Activated CD4-positive, alpha-beta T cell treated with anti-CD3 and anti-CD28 coated beads, Interleukin-2, Interleukin-4, amounts not matched to agents 100 ng/mL and 50 ng/mL, durations not matched to agents 16 hours and 8 hours (primary cell): ENCODE results near the gene MBD6.
A peak's percentile ranks its signal among the peaks of the same experiment; 100 is the strongest.

Experiments
- DNase-seq: peaks from one replicate; pipeline ENCODE4 v3.0.0-alpha.2; 2020; ENCODE audit warnings: low spot score

The MBD6 gene, protein sequence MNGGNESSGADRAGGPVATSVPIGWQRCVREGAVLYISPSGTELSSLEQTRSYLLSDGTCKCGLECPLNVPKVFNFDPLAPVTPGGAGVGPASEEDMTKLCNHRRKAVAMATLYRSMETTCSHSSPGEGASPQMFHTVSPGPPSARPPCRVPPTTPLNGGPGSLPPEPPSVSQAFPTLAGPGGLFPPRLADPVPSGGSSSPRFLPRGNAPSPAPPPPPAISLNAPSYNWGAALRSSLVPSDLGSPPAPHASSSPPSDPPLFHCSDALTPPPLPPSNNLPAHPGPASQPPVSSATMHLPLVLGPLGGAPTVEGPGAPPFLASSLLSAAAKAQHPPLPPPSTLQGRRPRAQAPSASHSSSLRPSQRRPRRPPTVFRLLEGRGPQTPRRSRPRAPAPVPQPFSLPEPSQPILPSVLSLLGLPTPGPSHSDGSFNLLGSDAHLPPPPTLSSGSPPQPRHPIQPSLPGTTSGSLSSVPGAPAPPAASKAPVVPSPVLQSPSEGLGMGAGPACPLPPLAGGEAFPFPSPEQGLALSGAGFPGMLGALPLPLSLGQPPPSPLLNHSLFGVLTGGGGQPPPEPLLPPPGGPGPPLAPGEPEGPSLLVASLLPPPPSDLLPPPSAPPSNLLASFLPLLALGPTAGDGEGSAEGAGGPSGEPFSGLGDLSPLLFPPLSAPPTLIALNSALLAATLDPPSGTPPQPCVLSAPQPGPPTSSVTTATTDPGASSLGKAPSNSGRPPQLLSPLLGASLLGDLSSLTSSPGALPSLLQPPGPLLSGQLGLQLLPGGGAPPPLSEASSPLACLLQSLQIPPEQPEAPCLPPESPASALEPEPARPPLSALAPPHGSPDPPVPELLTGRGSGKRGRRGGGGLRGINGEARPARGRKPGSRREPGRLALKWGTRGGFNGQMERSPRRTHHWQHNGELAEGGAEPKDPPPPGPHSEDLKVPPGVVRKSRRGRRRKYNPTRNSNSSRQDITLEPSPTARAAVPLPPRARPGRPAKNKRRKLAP

DNA sequence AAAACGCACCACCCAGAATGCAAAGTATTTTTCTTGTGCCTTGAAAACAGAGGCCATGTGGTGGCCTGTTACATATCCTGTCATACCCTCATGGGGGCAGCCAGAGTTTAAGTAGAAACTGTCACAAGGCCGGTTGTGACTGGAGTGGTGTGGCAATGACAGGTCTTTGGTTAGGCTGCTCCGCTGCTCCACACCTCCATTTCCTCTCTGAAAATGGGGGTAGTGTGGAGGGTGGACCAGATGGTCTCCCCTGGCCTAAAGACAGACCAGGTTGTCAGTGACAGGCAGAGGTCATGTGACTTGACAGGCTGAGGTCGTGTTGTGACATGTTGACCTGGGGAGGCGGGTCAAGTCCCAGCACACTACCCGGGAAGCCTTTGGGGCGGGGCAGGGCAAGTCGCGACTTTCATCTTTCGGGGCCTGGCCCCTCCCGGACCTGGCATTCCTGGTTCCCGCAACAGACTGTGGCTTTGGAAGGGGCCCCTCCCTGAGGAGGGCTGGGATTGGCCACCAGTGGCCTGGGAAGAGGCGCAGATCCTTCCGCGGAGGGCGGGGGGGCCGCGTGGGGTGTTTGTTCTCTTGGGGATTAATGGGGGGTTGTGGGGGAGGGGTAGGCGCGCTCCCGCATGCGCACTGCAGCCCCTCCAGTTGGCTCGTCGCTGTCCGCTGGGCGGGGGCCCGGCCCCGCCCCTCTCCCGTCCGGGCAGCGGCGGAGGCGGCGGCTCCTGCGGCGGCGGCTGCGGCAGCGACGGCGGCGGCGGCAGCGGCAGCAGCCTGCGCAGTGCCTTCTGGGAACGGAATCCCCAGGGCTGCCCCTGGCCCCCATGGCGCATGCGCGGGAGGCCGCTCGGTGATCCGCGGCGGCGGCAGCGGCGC, at the start of gene MBD6:
MBD6 (plus strand) TSS at position 814 of the 876 bp plus-strand sequence. CDS start 1,480 bp downstream, outside the sequence.
- DNase-seq, result peak; percentile 87

DNA sequence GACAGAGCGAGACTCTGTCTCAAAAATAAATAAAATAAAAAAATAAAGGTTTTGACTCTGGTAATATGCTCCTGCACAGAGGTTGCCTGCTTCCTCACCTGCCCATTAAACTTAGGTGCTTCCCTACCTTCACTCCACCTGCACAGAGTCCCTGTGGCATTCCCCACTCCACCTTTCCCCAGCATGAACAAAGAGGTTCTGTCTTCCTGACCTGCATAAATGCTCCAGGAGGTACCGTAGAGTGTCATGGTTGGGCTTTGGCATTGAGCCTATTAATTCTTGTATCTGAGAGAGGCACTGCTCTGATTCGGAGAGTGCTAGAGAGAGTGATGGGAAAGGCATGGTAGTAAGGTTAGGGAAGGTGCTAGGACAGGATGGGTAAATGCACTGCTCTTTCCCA, 49.2 kb upstream of the MBD6 start:
- DNase-seq, result no peak

DNA sequence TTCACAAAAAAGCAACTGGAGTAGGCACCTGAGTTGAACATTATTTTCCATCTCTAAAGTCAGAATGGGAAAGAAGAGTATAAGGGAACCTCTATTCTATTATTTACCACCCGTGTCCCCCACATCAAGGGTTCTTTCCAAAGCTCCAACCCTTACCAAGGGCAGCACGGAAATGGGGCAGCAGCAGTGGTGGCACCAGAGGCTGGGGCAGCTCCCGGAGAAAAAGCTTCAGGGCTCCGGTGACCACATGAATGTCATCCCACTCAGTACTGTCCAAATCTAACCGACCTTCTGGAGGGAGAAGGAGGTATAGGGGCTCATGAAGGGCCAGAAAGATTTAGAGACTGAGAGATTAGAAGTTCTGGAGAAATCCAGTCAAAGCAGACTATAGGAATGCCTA, 48.7 kb upstream of the MBD6 start:
- no peak for DNase-seq

DNA sequence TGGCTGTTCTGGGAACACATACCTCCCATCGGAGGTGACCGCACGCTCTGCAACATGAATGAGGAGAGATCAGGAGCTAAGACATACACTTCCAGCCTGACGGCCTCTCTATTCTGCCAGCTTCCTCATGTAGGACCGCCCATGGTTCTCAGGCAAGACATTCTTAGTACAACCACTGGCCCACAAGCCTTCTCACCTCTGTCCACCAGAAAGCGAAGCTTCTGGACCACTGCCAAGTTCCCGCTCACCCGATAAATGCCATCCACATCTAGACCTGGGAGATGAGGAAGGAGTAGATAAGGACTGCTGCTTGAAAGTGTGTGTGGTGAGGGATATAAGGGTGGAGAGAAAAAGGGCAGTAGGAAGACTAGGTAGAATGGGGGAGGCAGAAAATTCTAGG, 48.2 kb upstream of the MBD6 start:
- DNase-seq, result no peak

DNA sequence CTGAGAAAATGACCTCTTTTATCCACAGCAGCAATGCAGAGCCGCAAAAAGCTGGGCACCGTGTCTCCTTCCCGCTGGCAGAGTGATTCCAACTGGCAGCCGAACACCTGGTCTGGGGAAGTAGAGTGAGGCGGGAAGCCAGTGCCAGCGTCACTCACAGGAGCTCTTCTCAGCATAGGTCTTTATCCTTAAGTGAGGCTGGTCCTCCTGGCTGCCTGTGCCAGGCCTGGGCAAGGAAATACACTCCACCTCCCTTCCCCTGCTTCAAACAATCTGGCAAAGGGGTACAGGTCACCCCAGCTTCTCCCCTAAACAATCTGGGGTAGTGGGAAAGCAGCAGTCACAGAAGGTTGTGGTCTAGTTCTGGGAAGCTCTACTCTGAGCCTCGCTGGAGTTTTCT, 47.8 kb upstream of the MBD6 start:
- no peak for DNase-seq

DNA sequence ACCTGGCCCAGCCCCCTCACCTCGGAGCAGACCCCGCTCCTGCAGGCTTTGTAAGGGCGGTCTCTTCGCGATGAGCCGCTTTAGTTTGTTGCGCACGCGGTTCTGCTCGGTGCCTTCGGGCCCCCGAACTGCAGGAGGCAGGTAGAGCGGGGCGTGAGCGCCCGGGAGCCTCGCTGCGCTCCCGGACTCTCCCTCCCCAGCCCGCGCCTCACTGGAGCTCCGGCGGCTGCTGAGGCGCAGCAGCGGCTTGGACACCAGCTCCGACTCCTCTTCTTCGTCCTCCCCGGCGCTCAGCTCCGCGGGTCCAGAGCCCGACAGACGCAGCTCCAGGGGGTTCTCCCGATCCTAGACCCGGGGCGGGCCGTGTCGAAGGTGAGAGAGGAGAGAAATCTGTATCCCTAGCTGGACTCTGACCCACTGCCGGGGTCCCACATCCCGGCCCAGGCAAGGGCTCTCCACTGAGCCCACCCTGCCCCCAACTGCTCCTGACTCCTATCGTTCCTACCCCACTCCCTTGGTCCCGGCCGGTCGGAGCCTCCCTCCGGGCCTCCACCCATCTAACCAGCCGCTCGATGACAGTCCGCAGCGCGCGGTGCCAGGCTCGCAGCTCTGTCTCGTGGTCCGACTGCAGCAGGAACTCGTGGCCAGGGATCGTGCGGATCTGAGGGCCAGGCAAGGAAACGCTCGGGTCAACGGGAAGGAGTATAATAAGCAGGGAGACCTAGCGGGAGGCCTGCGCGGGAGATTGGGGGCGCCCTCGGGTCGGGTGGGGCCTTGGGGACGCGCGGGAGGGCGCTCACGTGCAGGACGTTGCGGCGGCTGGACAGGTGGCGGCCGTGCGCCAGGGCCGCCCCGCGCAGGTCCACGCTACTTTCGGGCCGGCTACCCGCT, 47.1 kb upstream of the MBD6 start:
- no peak for DNase-seq

DNA sequence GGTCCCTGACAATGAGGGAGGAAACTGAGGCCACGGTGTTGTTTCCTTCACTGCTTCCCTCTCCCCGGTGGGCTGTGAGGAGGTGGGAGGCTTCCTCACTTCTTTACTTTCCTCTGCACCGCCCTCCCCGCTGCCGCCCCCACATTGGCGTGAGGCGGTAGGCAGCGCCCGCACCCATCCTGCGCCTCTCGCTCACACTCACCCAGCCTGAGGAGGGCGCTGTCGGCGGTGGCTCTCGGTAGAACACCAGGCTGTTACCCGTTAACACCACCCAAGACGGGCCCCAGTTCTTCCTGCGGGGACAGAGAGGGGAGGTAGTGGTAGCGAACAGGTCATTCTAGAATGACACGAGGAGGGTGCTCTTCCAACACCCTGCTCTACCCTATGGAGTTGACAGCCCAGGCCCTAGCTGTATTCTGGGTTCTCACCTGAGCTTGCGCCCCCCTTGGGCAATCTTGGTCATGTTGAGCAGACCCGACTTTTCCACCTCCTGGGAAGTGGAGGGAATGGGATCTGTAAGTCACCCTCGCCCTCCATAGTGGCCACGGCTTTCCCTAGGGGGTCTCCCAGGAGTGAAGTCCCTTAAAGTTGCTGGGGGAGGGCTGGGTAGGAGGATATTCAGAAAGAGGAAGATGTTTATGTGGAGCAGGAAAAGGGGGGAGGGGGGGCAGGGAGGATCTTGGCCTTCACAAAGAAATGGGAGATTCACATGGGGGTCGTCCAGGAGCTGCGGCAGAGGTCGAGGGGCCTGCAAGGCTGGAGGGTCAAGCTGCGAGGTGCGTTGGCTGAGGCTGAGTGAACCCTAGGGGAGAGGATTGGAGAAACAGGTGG, 46.2 kb upstream of the MBD6 start:
- DNase-seq, result peak; percentile 84

DNA sequence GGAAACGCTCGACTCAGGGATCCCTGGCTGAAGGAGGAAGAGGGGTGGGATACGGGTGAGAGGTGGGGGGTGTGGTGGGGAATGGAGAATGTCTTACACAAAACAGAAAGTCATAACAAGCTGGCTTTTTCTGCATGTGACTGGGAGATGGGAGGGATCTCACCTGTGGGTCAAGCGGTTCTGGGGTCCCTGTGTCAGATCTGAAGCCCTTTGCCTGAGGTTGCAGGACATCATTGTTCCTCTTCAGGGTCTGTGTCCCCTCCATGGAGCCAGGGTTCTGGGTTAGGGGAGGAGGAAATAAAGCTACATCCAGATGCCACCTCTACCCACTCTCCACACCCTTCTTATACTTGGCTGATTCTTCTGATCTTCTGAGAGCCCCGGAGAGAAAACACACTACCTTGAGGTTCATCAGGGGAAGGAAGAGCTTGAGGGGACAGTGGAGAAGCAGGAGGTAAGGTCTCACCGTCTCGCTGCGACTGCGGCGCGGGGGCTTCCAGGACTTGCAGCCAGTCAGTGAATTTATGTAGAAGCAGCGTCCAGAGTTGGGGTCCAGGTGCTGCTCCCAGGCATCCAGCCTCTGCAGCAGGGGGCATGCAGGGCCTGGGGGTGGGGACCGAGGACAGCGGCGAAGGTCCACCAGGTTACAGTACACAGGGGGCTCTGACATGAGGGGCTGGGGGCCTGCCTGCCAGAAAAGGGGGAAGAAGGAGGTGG, 45.5 kb upstream of the MBD6 start:
- DNase-seq, result no peak

DNA sequence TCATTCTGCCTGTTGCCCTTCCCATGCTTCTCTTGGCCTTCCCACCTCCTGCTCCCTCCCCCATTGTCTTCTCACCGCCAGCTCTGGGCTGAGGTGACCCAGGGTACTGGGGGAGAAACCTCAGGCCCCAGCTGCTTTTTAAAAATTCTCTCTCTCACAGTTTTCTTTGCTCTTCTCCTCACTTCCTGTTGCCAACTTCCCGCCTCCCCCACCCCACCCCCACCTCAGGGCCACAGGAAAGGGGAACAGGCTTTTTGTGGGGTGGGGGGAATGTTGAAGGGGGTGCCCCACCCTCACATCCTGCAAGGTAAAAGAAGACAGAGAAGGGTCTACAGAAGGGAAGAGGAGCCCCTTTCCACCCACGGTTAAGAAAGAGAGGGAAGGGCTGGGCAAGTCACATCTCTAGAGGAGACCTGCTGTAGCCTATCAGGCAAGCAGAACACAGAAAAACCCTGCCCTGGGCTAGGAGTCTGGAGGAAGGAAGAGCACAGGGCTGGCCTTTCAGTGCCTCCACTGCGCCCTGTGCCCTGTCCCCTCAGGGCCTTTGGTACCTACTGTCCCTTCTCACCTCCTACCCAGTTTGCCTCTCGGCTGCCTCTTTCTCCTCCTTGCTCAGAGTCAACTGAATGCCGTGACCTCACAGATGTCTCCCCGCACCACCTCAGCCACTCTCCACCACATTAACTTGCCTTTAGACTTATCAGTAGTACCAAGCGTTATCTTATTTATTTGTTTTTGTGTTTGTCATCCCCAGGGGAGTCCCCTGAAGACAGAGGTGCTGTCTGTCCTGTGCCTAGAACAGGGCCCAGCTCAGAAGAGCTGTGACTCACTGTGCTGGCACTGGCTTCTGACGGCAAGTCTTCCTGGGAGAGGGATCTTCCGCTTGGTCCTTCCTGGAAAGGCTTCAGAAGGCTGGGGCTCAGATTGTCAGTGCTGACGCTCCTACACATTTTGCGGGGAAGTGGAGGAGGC, 44.6 kb upstream of the MBD6 start:
- DNase-seq, result no peak

DNA sequence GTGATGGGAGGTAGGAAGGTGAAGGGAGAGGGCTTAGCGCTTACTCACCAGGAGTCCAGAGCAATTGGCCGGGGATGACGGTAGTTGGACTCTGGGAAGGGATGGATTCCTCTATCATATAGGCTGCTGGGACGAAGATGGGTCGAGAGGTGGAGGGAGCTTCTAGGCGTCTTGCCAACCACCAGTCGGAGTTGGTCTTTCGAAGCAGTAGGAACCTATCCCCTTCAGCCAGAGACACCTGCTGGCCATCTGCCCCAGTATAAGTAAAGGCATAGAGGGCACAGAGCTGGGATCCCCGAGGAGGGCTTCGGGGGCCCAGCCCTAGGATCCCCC, 43.6 kb upstream of the MBD6 start:
- DNase-seq, result no peak

DNA sequence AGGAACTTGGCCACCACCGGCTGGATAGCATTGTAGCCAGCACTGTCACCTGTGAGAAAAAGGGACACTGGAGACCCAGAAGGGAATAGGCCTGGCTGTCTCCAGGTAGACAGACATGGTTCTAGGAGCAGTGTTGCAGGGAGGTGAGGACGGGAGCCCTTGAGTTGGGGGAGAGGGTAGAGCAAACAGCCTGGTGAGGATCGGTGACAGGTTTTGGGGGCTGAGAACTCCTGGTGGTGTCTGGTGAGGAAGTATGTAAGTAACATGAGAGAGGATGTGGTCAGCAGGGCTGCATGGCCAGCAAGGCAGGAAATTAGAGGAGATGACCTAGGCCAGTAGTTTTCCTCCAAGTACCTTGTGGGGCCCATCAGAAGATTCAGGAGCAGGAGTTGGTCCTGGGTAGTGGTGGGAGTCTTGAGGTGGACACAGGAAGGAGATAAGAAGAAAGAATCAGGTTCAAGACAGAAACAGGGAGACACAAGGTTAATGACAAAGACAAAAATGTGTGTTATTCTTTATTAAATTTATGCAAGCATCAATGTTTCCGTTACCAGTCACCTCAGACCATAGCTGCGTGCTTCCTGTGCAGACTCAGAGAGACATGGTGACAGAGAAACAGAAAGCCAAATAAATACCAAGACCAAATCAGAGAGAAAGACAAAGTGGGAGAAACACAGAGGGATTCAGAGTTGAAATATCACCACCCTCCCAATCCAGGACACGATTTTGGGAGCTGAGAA, 43.1 kb upstream of the MBD6 start, which contains the start of gene ARHGAP9:
ARHGAP9 (minus strand) TSS at position 491 of the 740 bp plus-strand sequence; CDS start at position 31, 460 bp downstream.
- peak; percentile 66 for DNase-seq

DNA sequence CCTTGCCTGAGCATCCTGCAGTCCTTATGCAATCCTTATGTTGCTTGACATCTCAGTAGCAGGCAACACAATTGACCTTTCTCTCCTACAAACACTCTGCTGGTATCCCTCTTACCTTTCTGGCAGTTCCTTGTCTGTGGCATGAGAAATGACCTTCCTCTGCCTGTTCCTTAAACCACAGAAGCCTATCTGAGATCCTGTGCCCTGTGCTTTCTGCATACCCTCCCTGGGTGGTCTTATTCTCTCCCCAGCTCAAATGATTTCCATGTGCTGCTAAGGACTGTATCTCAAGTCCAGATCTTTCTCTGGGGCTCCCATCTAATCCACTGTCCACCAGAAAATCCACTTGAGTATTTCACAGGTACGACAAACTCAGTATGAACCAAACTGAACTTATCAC, 41.0 kb upstream of the MBD6 start:
- DNase-seq, result no peak

DNA sequence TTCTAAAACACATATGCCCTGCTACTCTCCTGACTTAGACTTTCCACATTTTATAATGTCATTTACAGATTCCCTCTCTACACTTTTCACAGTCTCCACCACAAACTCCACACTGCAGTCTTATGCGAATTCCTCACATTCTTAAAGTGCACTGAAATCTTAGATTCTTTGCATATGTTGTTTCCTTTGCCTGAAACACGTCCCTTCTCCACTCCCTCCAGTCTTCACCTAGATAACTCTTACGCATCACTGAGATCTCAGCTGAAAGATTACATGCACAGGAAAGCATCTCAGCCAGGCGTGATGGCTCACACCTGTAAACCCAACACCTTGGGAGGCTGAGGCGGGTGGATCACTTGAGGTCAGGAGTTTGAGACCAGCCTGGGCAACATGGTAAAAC, 39.2 kb upstream of the MBD6 start:
- DNase-seq, result no peak

DNA sequence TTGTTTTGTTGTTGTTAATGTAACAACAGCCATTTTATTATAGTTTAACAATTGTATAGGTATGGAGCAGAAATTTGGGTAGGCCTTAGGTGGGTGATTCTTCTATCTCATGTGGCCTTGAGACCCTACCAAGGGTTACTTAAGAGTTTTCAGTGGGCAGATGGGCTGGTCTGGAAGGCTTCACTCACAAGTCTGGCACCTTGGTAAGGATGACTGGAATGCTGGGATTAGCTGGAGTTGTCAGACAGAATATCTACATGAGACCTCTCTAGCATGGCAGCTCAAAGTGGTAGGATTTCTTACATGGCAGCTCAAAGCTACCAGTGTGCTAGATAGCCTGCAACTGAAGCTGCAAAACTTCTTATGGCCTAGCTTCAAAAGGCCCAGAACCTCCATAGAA, 36.9 kb upstream of the MBD6 start:
- no peak for DNase-seq

DNA sequence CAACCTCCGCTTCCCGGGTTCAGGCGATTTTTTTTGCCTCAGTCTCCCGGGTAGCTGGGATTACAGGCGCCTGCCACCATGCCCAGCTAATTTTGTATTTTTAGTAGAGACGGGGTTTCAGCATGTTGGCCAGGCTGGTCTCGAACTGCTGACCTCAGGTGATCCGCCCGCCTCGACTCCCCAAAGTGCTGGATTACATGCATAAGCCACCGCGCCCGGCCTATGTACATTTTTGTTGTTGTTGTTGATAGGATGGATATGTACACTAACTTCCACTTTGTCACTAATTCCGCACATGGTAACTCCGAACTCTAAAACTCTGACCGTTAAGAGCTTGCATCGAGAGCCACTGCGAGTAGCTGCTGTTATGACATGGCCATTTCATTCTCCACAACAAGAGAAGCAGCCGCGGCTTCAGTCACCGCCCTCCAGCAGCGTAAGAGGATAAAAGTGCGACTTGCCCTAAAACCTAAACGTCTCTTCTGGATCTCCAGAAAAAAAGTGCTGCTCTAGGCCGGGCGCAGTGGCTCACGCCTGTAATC, 35.5 kb upstream of the MBD6 start:
- DNase-seq, result no peak

DNA sequence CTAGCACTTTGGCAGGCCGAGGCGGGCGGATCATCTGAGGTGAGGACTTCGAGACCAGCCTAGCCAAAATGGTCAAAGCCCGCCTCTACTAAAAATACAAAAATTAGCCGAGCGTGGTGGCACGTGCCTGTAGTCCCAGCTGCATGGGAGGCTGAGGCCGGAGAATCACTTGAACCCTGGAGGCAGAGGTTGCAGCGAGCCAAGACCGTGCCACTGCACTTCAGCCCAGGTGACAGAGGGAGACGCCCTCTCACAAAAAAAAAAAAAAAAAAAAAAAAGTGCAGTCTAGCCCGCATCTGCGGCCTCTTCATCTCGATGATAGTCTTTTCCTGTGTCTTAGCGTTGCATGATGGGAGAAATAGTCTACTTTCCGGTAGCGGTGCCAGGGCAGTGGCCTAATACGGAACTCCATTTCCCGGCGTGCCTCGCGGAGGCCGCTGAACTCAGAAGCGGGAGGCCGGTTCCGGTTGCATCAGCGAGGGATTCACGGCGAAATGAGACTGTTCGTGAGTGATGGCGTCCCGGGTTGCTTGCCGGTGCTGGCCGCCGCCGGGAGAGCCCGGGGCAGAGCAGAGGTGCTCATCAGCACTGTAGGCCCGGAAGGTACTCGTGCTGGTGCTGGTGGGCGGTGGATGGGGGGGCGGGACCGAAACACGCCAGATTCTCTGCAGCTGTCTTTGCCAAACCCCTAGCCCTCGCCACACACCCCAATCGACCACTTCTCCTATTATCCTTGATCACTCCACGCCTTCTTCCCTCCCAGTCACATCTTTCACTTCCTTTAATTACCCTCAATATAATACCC, 34.8 kb upstream of the MBD6 start, which contains the start of gene MARS1:
MARS1 (plus strand) TSS at position 472 of the 805 bp plus-strand sequence; CDS start at position 495, 23 bp downstream.
- peak; percentile 97 for DNase-seq
